ENCODE results near the gene COPZ1. TPM values are rescaled to one million over a fixed set of nuclear protein-coding genes. Genes with fewer than 3 reads are reported as not detected.
A peak's percentile ranks its signal among the peaks of the same experiment; 100 is the strongest.

The COPZ1 gene
- total and polyA plus RNA-seq, 9 of the 15 experiments (the other 6 are each of a cell fraction or from before 2014, with no cell fraction given): 137 to 487 (median 233) TPM

GRCh38 chr12:54286042-54287030 is 38.6 kb upstream of the COPZ1 start (continued):
- TF ChIP-seq ZBTB43 (CRISPR knock-in tag; IDR thresholded peaks at IDR 0.05) (no peak; the same call in 1 of the 2 replicates), PREB (CRISPR knock-in tag; IDR thresholded peaks at IDR 0.05) (no peak), ZNF133 (CRISPR knock-in tag; IDR thresholded peaks at IDR 0.05) (no peak), ZNF224 (CRISPR knock-in tag; IDR thresholded peaks at IDR 0.05) (no peak), PTRF (tag; IDR thresholded peaks at IDR 0.05) (no peak), ZNF232 (CRISPR knock-in tag; IDR thresholded peaks at IDR 0.05) (no peak), TBP (optimal IDR thresholded peaks at IDR 0.05; ENCODE audit: low read depth, low read length) (no peak), TEAD1 (CRISPR knock-in tag; IDR thresholded peaks at IDR 0.05) (peak; percentile 80 to 83; a peak in 3 of 4 replicates), POU5F1 (IDR thresholded peaks at IDR 0.05; ENCODE audit: borderline replicate concordance, low read depth, low read length, partially characterized antibody) (no peak), ZFP91 (CRISPR knock-in tag; IDR thresholded peaks at IDR 0.05) (no peak)
- TF ChIP-seq, protein P1, sequence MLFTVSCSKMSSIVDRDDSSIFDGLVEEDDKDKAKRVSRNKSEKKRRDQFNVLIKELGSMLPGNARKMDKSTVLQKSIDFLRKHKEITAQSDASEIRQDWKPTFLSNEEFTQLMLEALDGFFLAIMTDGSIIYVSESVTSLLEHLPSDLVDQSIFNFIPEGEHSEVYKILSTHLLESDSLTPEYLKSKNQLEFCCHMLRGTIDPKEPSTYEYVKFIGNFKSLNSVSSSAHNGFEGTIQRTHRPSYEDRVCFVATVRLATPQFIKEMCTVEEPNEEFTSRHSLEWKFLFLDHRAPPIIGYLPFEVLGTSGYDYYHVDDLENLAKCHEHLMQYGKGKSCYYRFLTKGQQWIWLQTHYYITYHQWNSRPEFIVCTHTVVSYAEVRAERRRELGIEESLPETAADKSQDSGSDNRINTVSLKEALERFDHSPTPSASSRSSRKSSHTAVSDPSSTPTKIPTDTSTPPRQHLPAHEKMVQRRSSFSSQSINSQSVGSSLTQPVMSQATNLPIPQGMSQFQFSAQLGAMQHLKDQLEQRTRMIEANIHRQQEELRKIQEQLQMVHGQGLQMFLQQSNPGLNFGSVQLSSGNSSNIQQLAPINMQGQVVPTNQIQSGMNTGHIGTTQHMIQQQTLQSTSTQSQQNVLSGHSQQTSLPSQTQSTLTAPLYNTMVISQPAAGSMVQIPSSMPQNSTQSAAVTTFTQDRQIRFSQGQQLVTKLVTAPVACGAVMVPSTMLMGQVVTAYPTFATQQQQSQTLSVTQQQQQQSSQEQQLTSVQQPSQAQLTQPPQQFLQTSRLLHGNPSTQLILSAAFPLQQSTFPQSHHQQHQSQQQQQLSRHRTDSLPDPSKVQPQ (CRISPR knock-in tag; IDR thresholded peaks at IDR 0.05; ENCODE audit: borderline replicate concordance): no peak
- TF ChIP-seq, protein P2, sequence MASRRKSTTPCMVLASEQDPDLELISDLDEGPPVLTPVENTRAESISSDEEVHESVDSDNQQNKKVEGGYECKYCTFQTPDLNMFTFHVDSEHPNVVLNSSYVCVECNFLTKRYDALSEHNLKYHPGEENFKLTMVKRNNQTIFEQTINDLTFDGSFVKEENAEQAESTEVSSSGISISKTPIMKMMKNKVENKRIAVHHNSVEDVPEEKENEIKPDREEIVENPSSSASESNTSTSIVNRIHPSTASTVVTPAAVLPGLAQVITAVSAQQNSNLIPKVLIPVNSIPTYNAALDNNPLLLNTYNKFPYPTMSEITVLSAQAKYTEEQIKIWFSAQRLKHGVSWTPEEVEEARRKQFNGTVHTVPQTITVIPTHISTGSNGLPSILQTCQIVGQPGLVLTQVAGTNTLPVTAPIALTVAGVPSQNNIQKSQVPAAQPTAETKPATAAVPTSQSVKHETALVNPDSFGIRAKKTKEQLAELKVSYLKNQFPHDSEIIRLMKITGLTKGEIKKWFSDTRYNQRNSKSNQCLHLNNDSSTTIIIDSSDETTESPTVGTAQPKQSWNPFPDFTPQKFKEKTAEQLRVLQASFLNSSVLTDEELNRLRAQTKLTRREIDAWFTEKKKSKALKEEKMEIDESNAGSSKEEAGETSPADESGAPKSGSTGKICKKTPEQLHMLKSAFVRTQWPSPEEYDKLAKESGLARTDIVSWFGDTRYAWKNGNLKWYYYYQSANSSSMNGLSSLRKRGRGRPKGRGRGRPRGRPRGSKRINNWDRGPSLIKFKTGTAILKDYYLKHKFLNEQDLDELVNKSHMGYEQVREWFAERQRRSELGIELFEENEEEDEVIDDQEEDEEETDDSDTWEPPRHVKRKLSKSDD (conservative IDR thresholded peaks at IDR 0.05; ENCODE audit: low read length): no peak
- TF ChIP-seq, protein P3, sequence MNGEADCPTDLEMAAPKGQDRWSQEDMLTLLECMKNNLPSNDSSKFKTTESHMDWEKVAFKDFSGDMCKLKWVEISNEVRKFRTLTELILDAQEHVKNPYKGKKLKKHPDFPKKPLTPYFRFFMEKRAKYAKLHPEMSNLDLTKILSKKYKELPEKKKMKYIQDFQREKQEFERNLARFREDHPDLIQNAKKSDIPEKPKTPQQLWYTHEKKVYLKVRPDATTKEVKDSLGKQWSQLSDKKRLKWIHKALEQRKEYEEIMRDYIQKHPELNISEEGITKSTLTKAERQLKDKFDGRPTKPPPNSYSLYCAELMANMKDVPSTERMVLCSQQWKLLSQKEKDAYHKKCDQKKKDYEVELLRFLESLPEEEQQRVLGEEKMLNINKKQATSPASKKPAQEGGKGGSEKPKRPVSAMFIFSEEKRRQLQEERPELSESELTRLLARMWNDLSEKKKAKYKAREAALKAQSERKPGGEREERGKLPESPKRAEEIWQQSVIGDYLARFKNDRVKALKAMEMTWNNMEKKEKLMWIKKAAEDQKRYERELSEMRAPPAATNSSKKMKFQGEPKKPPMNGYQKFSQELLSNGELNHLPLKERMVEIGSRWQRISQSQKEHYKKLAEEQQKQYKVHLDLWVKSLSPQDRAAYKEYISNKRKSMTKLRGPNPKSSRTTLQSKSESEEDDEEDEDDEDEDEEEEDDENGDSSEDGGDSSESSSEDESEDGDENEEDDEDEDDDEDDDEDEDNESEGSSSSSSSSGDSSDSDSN (IDR thresholded peaks at IDR 0.05; ENCODE audit: borderline replicate concordance in 1 of 2, low read depth in 2 of 2, low read length in 2 of 2): no peak
